Endodermal cell (in vitro differentiated cells): ENCODE measurements around the gene NPHS1. TPM values are rescaled to one million over a fixed set of nuclear protein-coding genes. Genes with fewer than 3 reads are reported as not detected.

ENCODE experiments used
- DNase-seq: peaks from one replicate; pipeline ENCODE4 v3.0.0-alpha.2; 2017
- H3K27ac ChIP-seq: 2 replicates; pipeline ENCODE4 v1.5.1; 2013; ENCODE audit warnings: mild to moderate bottlenecking, low read depth, low read length, moderate library complexity
- H3K27me3 ChIP-seq: 2 replicates; pipeline ENCODE4 v1.6.1; 2013; ENCODE audit warnings: mild to moderate bottlenecking, low read length, moderate library complexity; ENCODE audit not compliant: insufficient read depth, control insufficient read depth, poor library complexity, severe bottlenecking
- H3K36me3 ChIP-seq: 2 replicates; pipeline ENCODE4 v1.7.0; 2013; ENCODE audit warnings: mild to moderate bottlenecking, low read length, moderate library complexity; ENCODE audit not compliant: control insufficient read depth, insufficient read depth
- H3K4me1 ChIP-seq: one replicate; pipeline ENCODE4 v1.7.0; 2013; ENCODE audit warnings: low read length; ENCODE audit not compliant: control insufficient read depth, insufficient read depth
- H3K4me3 ChIP-seq: 2 replicates; pipeline ENCODE4 v1.5.1; 2013; ENCODE audit warnings: mild to moderate bottlenecking, low read length, moderate library complexity
- H3K9ac ChIP-seq: 2 replicates; pipeline ENCODE4 v1.6.1; 2013; ENCODE audit warnings: mild to moderate bottlenecking, low read length, moderate library complexity; ENCODE audit not compliant: poor library complexity, severe bottlenecking; ENCODE audit errors: extremely low read depth
- H3K9me3 ChIP-seq: 2 replicates; pipeline ENCODE4 v1.6.1; 2013; ENCODE audit warnings: mild to moderate bottlenecking, low read length, moderate library complexity; ENCODE audit not compliant: control insufficient read depth
- H3K27ac Mint-ChIP-seq: 2 replicates; pipeline ENCODE4 v1.8.0; 2020; ENCODE audit warnings: mixed read lengths
- H3K27me3 Mint-ChIP-seq: 2 replicates; pipeline ENCODE4 v1.8.0; 2021; ENCODE audit warnings: mild to moderate bottlenecking, mixed read lengths; ENCODE audit not compliant: insufficient read depth
- H3K36me3 Mint-ChIP-seq: 2 replicates; pipeline ENCODE4 v1.8.0; 2020; ENCODE audit warnings: low read depth, mixed read lengths
- H3K4me1 Mint-ChIP-seq: 2 replicates; pipeline ENCODE4 v1.8.0; 2020; ENCODE audit warnings: mixed read lengths
- H3K4me3 Mint-ChIP-seq: 2 replicates; pipeline ENCODE4 v1.8.0; 2020; ENCODE audit warnings: mild to moderate bottlenecking, moderate library complexity, mixed read lengths
- H3K9me3 Mint-ChIP-seq: 2 replicates; pipeline ENCODE4 v1.8.0; 2020; ENCODE audit warnings: mild to moderate bottlenecking, mixed read lengths
- CTCF ChIP-seq: fragments of 200-600 bp; sonication (generic); conservative IDR thresholded peaks from 2 replicates; pipeline ENCODE4 v1.5.0; 2021; ENCODE audit warnings: antibody characterized with exemption, mild to moderate bottlenecking
- WGBS, 2 experiments: methylation state at CpG; one replicate each; pipeline versions ENCODE4 v1.1.5 to v1.1.7; 2013; ENCODE audit warnings: missing lambda C conversion rate in 2 of 2, mixed read lengths in 1 of 2; ENCODE audit not compliant: insufficient coverage in 1 of 2, insufficient read length in 1 of 2; 5-methylcytosine and 5-hydroxymethylcytosine counted together
- total RNA-seq, 2 donors: library from RNA; stranded (reverse); fragmentation: NEBNext Ultra II Directional in 1 of 2; extraction: Animal tissue kit (Norgen Biotek cat#: 25700) in 1 of 2; gene quantifications; 2 replicates in 1 of 2; 3 replicates in 1 of 2; pipeline ENCODE4 v1.2.1, GENCODE V29; 2021

NPHS1 gene
- total RNA-seq, 2 donors from 2014 or later: 0.24 to 0.80 TPM

DNA sequence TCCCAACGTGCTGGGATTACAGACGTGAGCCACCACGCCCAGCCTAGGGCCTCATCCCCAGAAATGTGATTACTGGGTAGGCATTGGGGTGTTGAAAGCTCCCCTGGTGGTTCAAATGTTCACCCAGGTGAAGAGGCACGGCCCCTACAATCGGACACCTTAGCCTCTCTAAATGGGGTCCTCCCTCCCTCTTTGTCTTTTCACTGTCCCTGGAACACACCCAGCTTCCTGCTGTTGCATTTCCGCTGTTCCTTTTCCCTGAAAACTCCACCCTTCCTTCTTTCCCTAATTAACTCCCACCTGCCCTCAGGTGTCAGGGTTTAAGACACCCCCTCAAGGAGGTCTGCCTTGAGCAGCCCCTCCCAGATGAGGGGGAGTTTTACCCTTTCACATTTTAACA, 36.0 kb downstream of the NPHS1 start:
- H3K9me3 ChIP-seq: no peaks in the 10 kb centered on the region
- TF ChIP-seq CTCF: no peak
- H3K4me1 ChIP-seq: no peaks in the 10 kb centered on the region
- no peak overlapping the region for H3K4me3 ChIP-seq
- Mint-ChIP-seq H3K9me3 (no peaks in the 10 kb centered on the region), H3K27ac (no peak overlapping the region), H3K27me3 (peaks cover 3% of the 10 kb centered on the region), H3K4me3 (no peak overlapping the region), H3K36me3 (no peaks in the 10 kb centered on the region), H3K4me1 (peaks cover 4% of the 10 kb centered on the region)
- no peaks in the 10 kb centered on the region for H3K36me3 ChIP-seq
- H3K9ac ChIP-seq: no peak overlapping the region
- 68 to 73% methylated on average over 6 of the region's 6 CpGs for WGBS, 2 experiments
- no peak overlapping the region for H3K27ac ChIP-seq
- no peaks in the 10 kb centered on the region for H3K27me3 ChIP-seq
- no peak for DNase-seq

DNA sequence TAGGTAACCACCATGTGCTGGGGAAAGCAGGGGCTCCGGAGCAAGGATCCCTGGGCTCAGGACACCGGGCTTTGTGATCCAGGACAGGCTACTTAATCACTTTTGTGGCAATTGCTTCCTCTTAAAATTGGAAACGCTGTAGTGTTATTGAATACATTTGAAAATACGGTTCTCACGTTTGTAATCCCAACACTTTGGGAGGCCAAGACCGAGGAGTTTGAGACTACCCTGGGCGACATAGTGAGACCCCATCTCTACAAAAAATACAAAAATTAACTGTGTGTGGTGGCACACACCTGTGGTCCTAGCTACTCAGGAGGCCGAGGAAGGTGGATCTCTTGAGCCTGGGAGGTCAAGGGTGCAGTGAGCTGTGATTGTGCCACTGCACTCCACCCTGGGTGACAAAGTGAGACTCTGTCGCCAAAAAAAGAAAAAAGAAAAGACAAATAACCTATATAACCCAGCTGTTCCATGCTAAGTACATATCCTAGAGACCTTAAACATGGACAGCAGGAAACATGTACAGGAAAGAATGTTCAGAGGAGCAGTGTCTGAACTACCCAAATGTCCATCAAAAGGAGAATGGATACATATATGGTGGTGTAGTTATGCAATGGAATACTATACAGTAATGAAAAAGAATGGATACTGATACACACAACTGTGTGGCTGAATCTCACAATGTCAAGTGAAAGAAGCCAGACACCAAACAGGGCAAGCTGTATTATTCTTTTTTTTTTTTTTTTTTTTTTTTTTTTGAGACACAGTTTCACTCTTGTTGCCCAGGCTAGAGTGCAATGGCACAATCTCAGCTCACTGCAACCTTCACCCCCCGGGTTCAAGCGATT, 39.0 kb downstream of the NPHS1 start:
- Histone ChIP-seq H3K36me3 (no peaks in the 10 kb centered on the region), H3K4me1 (no peaks in the 10 kb centered on the region), H3K4me3 (no peak overlapping the region), H3K9ac (no peak overlapping the region), H3K27me3 (no peaks in the 10 kb centered on the region), H3K27ac (no peak overlapping the region), H3K9me3 (no peaks in the 10 kb centered on the region)
- H3K4me3 Mint-ChIP-seq: no peak overlapping the region
- no peaks in the 10 kb centered on the region for H3K36me3 Mint-ChIP-seq
- DNase-seq: no peak
- peaks cover 4% of the 10 kb centered on the region for H3K4me1 Mint-ChIP-seq
- no peak overlapping the region for H3K27ac Mint-ChIP-seq
- WGBS, 2 experiments: 86 to 94% methylated on average over 8 to 11 of the region's 11 CpGs
- no peak for TF ChIP-seq CTCF
- H3K27me3 Mint-ChIP-seq: peaks cover 5% of the 10 kb centered on the region
- no peaks in the 10 kb centered on the region for H3K9me3 Mint-ChIP-seq

DNA sequence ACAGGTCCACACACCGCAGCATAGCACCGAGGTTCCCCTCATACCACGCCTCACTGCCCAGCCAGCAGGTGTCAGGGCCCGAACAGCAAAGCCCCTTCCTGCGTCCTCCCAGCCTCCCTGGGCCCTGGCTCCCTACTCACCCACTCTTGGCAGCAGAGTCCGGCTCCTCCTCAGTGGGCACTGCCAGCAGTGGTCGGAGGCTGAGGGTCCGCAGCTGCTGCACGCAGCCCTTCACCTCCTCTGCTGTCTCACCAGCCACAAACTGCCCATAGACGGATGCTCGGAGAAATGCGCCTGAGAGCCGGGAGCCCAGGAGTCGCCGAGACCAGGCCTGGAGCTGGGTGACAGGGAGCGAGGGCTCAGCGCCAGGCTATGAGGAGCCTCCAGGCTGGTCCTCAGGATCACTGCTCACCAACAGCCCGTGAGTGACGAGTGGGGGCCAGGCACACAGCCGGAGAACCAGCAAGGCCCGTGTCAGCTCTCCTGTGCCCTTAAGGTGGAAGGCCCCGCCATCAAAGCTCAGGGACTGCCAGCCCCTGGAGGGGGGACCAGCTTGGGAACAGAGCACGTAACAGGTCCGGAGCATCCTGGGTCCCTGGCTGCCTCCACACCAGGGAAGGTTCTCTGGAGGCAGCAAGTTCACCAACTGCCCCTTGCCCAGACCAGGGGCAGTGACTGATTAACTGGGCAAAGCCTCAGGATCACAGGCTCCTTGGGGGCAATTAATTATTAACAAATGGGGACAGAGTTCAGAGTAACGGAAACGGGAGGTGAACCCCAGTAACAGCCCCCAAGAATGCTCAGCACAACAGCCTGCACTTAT, 39.9 kb downstream of the NPHS1 start, which contains the start of gene PRODH2:
Gene PRODH2 (minus strand): TSS at position 626 of the 823 bp plus-strand sequence. CDS start 40 bp downstream, at position 586.
- no peak within 1 kb of the TSS for H3K9ac ChIP-seq
- no peaks in the 10 kb centered on the region for H3K9me3 ChIP-seq
- H3K4me1 Mint-ChIP-seq: peaks cover 4% of the 10 kb centered on the region
- H3K4me3 ChIP-seq: no peak within 1 kb of the TSS
- no peak for TF ChIP-seq CTCF
- H3K27me3 ChIP-seq: no peaks in the 10 kb centered on the region
- no peak within 1 kb of the TSS for H3K4me3 Mint-ChIP-seq
- H3K36me3 Mint-ChIP-seq: no peaks in the 10 kb centered on the region
- H3K9me3 Mint-ChIP-seq: no peaks in the 10 kb centered on the region
- H3K27ac Mint-ChIP-seq: no peak within 1 kb of the TSS
- DNase-seq: no peak
- no peaks in the 10 kb centered on the region for H3K4me1 ChIP-seq
- peaks cover 5% of the 10 kb centered on the region for H3K27me3 Mint-ChIP-seq
- H3K27ac ChIP-seq: no peak within 1 kb of the TSS
- 84 to 89% methylated on average over 22 to 26 of the region's 26 CpGs for WGBS, 2 experiments
- H3K36me3 ChIP-seq: no peaks in the 10 kb centered on the region
